K562 (cell line): Measurements from ENCODE around the gene AP4S1. TPM values are rescaled to one million over a fixed set of nuclear protein-coding genes. Genes with fewer than 3 reads are reported as not detected.

Experiments used
- ATAC-seq: fragments of 200-7000 bp; cut with Tn5 transposase; 3 replicates; pipeline ENCODE4 v1.9.1; 2020; ENCODE audit warnings: moderate library complexity
- BruUV-seq: library from RNA; stranded (reverse); fragments of 400-500 nt; replicated peaks from 2 replicates; lab custom pipeline; 2021; lab: Mats Ljungman, UMichigan
- CTCF ChIA-PET: fragments of 300-600 bp; formaldehyde crosslinking; extraction: SDS; loops from one replicate; lab custom pipeline; 2021; ENCODE audit warnings: low intra/inter-chr PET ratio; lab: Yijun Ruan, JAX
- POLR2A ChIA-PET: fragments of 300-600, 350-650 bp; sonication (Branson Sonifier 250); formaldehyde crosslinking; extraction: SDS; loops from one replicate; lab custom pipeline; 2021; ENCODE audit warnings: antibody characterized with exemption, inconsistent platforms; lab: Yijun Ruan, JAX
- DNase-seq, 4 experiments: peaks; one replicate each; pipeline versions ENCODE4 v3.0.0 to v3.0.0-alpha.2; 2011 to 2018; ENCODE audit warnings: low spot score in 3 of 4, mixed read lengths in 3 of 4; ENCODE audit errors: extremely low read depth in 1 of 4
- FAIRE-seq: peaks from 2 replicates; lab custom pipeline; 2011; peaks lifted over from hg19 to GRCh38; lab: Jason Lieb, UNC
- H2AFZ ChIP-seq: 2 replicates; pipeline ENCODE4 v1.6.0; 2011; ENCODE audit warnings: low read depth, low read length, control low read depth, inconsistent platforms
- H3K27ac ChIP-seq: fragments of 200-600 bp; 3 replicates; pipeline ENCODE4 v1.8.0; 2011; ENCODE audit warnings: low read depth, mild to moderate bottlenecking, control low read depth, inconsistent platforms, low read length, moderate library complexity, mixed read lengths; ENCODE audit errors: extremely low read depth
- H3K27me3 ChIP-seq, 2 experiments: fragments of 300-600 bp in 1 of 2; 2 replicates in 1 of 2; 3 replicates in 1 of 2; pipeline versions ENCODE4 v1.6.0 to v1.8.0; 2011; ENCODE audit warnings: inconsistent platforms in 2 of 2, low read length in 2 of 2, mild to moderate bottlenecking in 1 of 2, mixed read lengths in 1 of 2, moderate library complexity in 1 of 2; ENCODE audit not compliant: control insufficient read depth in 2 of 2, insufficient read depth in 2 of 2
- H3K36me3 ChIP-seq: fragments of 300-600 bp; 3 replicates; pipeline ENCODE4 v1.8.0; 2011; ENCODE audit warnings: mild to moderate bottlenecking, low read length, inconsistent platforms; ENCODE audit not compliant: control insufficient read depth, insufficient read depth
- H3K4me1 ChIP-seq, 2 experiments: fragments of 200-600 bp in 1 of 2; replicated peaks in 1 of 2; 2 replicates in 1 of 2; 3 replicates in 1 of 2; pipeline versions ENCODE4 v1.5.1 to v1.8.0; 2011; ENCODE audit warnings: inconsistent platforms in 2 of 2, low read length in 2 of 2, mild to moderate bottlenecking in 1 of 2, mixed read lengths in 1 of 2, moderate library complexity in 1 of 2; ENCODE audit not compliant: control insufficient read depth in 2 of 2, insufficient read depth in 2 of 2
- H3K4me2 ChIP-seq: 2 replicates; pipeline ENCODE4 v1.6.1; 2011; ENCODE audit warnings: low read length, control low read depth, inconsistent platforms, mixed read lengths; ENCODE audit not compliant: insufficient read depth
- H3K4me3 ChIP-seq: fragments of 200-600 bp; sonication (generic), shearing (Covaris generic); 2 replicates; pipeline ENCODE4 v1.5.1; 2016; ENCODE audit warnings: control low read depth, inconsistent platforms
- H3K79me2 ChIP-seq: fragments of 200-600 bp; 3 replicates; pipeline ENCODE4 v1.8.0; 2011; ENCODE audit warnings: low read length, inconsistent platforms; ENCODE audit not compliant: control insufficient read depth, insufficient read depth
- H3K9ac ChIP-seq, 2 experiments: 2 replicates each; pipeline versions ENCODE4 v1.6.0 to v1.6.1; 2011; ENCODE audit warnings: low read depth in 2 of 2, low read length in 2 of 2, control low read depth in 1 of 2, inconsistent platforms in 1 of 2, mild to moderate bottlenecking in 1 of 2, mixed read lengths in 1 of 2; ENCODE audit not compliant: insufficient read depth in 1 of 2
- H3K9me1 ChIP-seq: one replicate; pipeline ENCODE4 v1.6.0; 2011; ENCODE audit warnings: inconsistent platforms, mild to moderate bottlenecking, low read length, moderate library complexity; ENCODE audit not compliant: control insufficient read depth, insufficient read depth
- H3K9me3 ChIP-seq: replicated peaks from 2 replicates; pipeline ENCODE4 v1.5.1; 2011; ENCODE audit warnings: low read depth, low read length, inconsistent platforms; ENCODE audit not compliant: control insufficient read depth, insufficient read depth
- H4K20me1 ChIP-seq: replicated peaks from 2 replicates; pipeline ENCODE4 v1.6.1; 2011; ENCODE audit warnings: low read length, inconsistent platforms, mixed read lengths; ENCODE audit not compliant: control insufficient read depth, insufficient read depth
- CTCFL ChIP-seq: IDR thresholded peaks from 2 replicates; pipeline ENCODE4 v1.6.1; 2011; ENCODE audit warnings: borderline replicate concordance, low read depth, mild to moderate bottlenecking, moderate library complexity, low read length; ENCODE audit not compliant: insufficient read depth, poor library complexity, severe bottlenecking
- E2F8 ChIP-seq: fragments of 450-650 bp; IDR thresholded peaks from 2 replicates; pipeline ENCODE4 v1.7.1; 2018; ENCODE audit warnings: mild to moderate bottlenecking, low read depth; ENCODE audit not compliant: partially characterized antibody
- HDAC1 ChIP-seq, 2 experiments: fragments of 450-650 bp; IDR thresholded peaks; 2 replicates each; pipeline ENCODE4 v1.6.1; 2016 to 2017; ENCODE audit warnings: inconsistent platforms in 1 of 2, mild to moderate bottlenecking in 1 of 2, moderate library complexity in 1 of 2
- POLR2AphosphoS2 ChIP-seq: IDR thresholded peaks from 2 replicates; pipeline ENCODE4 v1.6.1; 2012; ENCODE audit warnings: low read length, improper control_type of control experiment
- SPI1 ChIP-seq: IDR thresholded peaks from 2 replicates; pipeline ENCODE4 v1.6.1; 2011; ENCODE audit warnings: low read depth, low read length, control low read depth, borderline replicate concordance
- TCFL5 ChIP-seq: fragments of 250-450 bp; sonication (Bioruptor Pico); conservative IDR thresholded peaks from 2 replicates; pipeline ENCODE4 v1.6.1; 2021; ENCODE audit warnings: mild to moderate bottlenecking, moderate library complexity, matching md5 sums
- ZNF175 ChIP-seq: fragments of 200-800 bp; sonication (Bioruptor generic); IDR thresholded peaks from 2 replicates; pipeline ENCODE4 v1.6.1; 2016; ENCODE audit warnings: low read depth, mild to moderate bottlenecking, missing genetic modification characterization, missing compliant biosample characterization
- ZNF197 ChIP-seq: fragments of 200-800 bp; sonication (Bioruptor generic); IDR thresholded peaks from 2 replicates; pipeline ENCODE4 v1.6.1; 2016; ENCODE audit warnings: low read depth, missing genetic modification characterization, missing compliant biosample characterization
- WGBS: fragments of 100-300 bp; shearing (Covaris generic); methylation state at CpG from one replicate; pipeline ENCODE4 v1.1.6; 2016; ENCODE audit warnings: low coverage, mixed read lengths; ENCODE audit not compliant: insufficient coverage; ENCODE audit errors: missing lambda C conversion rate; 5-methylcytosine and 5-hydroxymethylcytosine counted together
- in situ Hi-C: fragments of 300-500 bp; cut with MboI; formaldehyde crosslinking; loops from 4 replicates; pipeline ENCODE4 v1.15.0; 2018; ENCODE audit warnings: inconsistent platforms, mixed read lengths
- intact Hi-C: fragments of 100-400 bp; cut with micrococcal nuclease; formaldehyde crosslinking; loops from 2 replicates; pipeline ENCODE4 v1.14.2; 2022
- polyA plus RNA-seq, 8 experiments: library from polyadenylated mRNA; depleted of rRNA in 4 of 8; stranded (reverse) in 5 of 8; unstranded in 3 of 8; fragments of >200 nt; fragmentation: Nextera tagmentation in 2 of 8; fragmentation: Illumina TruSeq in 1 of 8; extraction: Ambion mirVana in 2 of 8; extraction: Trizol in 1 of 8; gene quantifications; 2 replicates each; pipeline versions ENCODE4 v1.2.1 to v1.2.3, GENCODE V29; 2011 to 2014; ENCODE audit warnings: inconsistent platforms in 1 of 8, missing spikeins in 1 of 8
- total RNA-seq, 7 experiments: library from RNA; depleted of rRNA in 6 of 7; stranded (reverse); fragments of >200 nt in 6 of 7; fragmentation: Illumina TruSeq in 2 of 7; extraction: Trizol in 2 of 7; gene quantifications; 2 replicates each; pipeline versions ENCODE4 v1.2.1 to v1.2.3, GENCODE V29; 2011 to 2021; ENCODE audit warnings: low replicate concordance in 1 of 7

AP4S1 gene
- total and polyA plus RNA-seq, 9 of the 15 experiments (the other 6 are each of a cell fraction or from before 2014, with no cell fraction given), result 3.7 to 7.8 (median 5.9) TPM

GRCh38 chr14:31085027-31085426 is 59.6 kb downstream of the AP4S1 start:
- no peaks in the 10 kb centered on the region for H3K79me2 ChIP-seq
- DNase-seq, result no peak
- no peaks in the 10 kb centered on the region for H3K36me3 ChIP-seq
- H3K9ac ChIP-seq, result no peak overlapping the region
- FAIRE-seq, result no peak
- no peak overlapping the region for H3K27ac ChIP-seq
- no peaks in the 10 kb centered on the region for H4K20me1 ChIP-seq
- H3K9me1 ChIP-seq, result no peaks in the 10 kb centered on the region
- H3K9me3 ChIP-seq, result no peaks in the 10 kb centered on the region
- ChIA-PET CTCF (no interaction called here), POLR2A (interaction anchor here (0.6 to 0.7 kb wide), 2 partner anchors 104 to 264 kb away, joined by 3 read pairs; no protein-coding TSS in a partner anchor)
- no peak overlapping the region for H3K4me3 ChIP-seq
- peaks cover 0 to 4% of the 10 kb centered on the region in 2 experiments; a peak in 3 of 5 replicates for H3K4me1 ChIP-seq
- WGBS, result 94% methylated on average over 2 of the region's 3 CpGs
- no peak for ATAC-seq
- H3K27me3 ChIP-seq, result no peaks in the 10 kb centered on the region
- intact Hi-C loops, result loop anchor here (10.0 kb wide), 1 partner anchor 270 kb away; no protein-coding TSS in a partner anchor
- no TSS peak for BruUV-seq
- H2AFZ ChIP-seq, result no peak overlapping the region
- in situ Hi-C loops, result no loop called here
- H3K4me2 ChIP-seq, result no peak overlapping the region
- TF ChIP-seq ZNF197 (CRISPR knock-in tag) (no peak), POLR2AphosphoS2 (no peak), ZNF175 (CRISPR knock-in tag) (no peak), SPI1 (no peak), CTCFL (no peak), TCFL5 (no peak), E2F8 (no peak), HDAC1 (IDR thresholded peaks at IDR 0.05) (no peak)
